HepG2 (cell line): ENCODE data around the gene PDGFD. TPM values are rescaled to one million over a fixed set of nuclear protein-coding genes. Genes with fewer than 3 reads are reported as not detected.

Source experiments
- ATF7 ChIP-seq, 2 experiments: fragments of 450-650 bp in 1 of 2; sonication (generic) in 1 of 2; formaldehyde crosslinking in 1 of 2; IDR thresholded peaks; 2 replicates each; pipeline versions ENCODE4 v1.4.0 to v1.6.1; 2016 to 2020; ENCODE audit warnings: antibody characterized with exemption in 1 of 2, mild to moderate bottlenecking in 1 of 2, missing genetic modification reagents in 1 of 2
- GATAD2A ChIP-seq: IDR thresholded peaks from 2 replicates; pipeline ENCODE4 v1.6.1; 2016
- GZF1 ChIP-seq: sonication (generic); formaldehyde crosslinking; IDR thresholded peaks from 2 replicates; pipeline ENCODE4 v1.5.1; 2020; ENCODE audit warnings: mild to moderate bottlenecking, missing genetic modification reagents
- HNF4A ChIP-seq: sonication (generic); formaldehyde crosslinking; IDR thresholded peaks from 2 replicates; pipeline ENCODE4 v1.4.0; 2020; ENCODE audit warnings: missing genetic modification reagents
- HNRNPL ChIP-seq: fragments of 200-400 bp; formaldehyde crosslinking; IDR thresholded peaks from 2 replicates; pipeline ENCODE4 v1.6.1; 2017; ENCODE audit warnings: mild to moderate bottlenecking, low read depth, low read length
- KLF12 ChIP-seq: sonication (generic); formaldehyde crosslinking; IDR thresholded peaks from 2 replicates; pipeline ENCODE4 v1.4.0; 2020; ENCODE audit warnings: missing genetic modification reagents, borderline replicate concordance
- MEIS2 ChIP-seq: sonication (generic); formaldehyde crosslinking; IDR thresholded peaks from 2 replicates; pipeline ENCODE4 v1.9.0; 2021; ENCODE audit warnings: mild to moderate bottlenecking, missing genetic modification reagents
- RCOR2 ChIP-seq: IDR thresholded peaks from 2 replicates; pipeline ENCODE4 v1.6.1; 2016; ENCODE audit warnings: missing biosample characterization, missing genetic modification reagents
- SAFB2 ChIP-seq: sonication (generic); formaldehyde crosslinking; IDR thresholded peaks from 2 replicates; pipeline ENCODE4 v1.5.1; 2020; ENCODE audit warnings: missing genetic modification reagents, low read depth, mild to moderate bottlenecking, borderline replicate concordance
- SMARCC2 ChIP-seq: fragments of 450-650 bp; IDR thresholded peaks from 2 replicates; pipeline ENCODE4 v1.6.1; 2017; ENCODE audit warnings: antibody characterized with exemption, mild to moderate bottlenecking
- TRAFD1 ChIP-seq: sonication (generic); formaldehyde crosslinking; IDR thresholded peaks from 2 replicates; pipeline ENCODE4 v1.5.1; 2020; ENCODE audit warnings: missing genetic modification reagents, mild to moderate bottlenecking, borderline replicate concordance
- XRCC5 ChIP-seq: fragments of 200-400 bp; formaldehyde crosslinking; optimal IDR thresholded peaks from 2 replicates; pipeline ENCODE3; 2017; ENCODE audit warnings: mild to moderate bottlenecking, low read length
- ZNF354B ChIP-seq: sonication (generic); formaldehyde crosslinking; IDR thresholded peaks from 2 replicates; pipeline ENCODE4 v1.8.0; 2022; ENCODE audit warnings: mild to moderate bottlenecking, missing genetic modification reagents
- ZNF468 ChIP-seq: sonication (generic); formaldehyde crosslinking; IDR thresholded peaks from 2 replicates; pipeline ENCODE4 v1.8.0; 2022; ENCODE audit warnings: mild to moderate bottlenecking, moderate library complexity, missing genetic modification reagents
- ZNF512B ChIP-seq: sonication (generic); formaldehyde crosslinking; IDR thresholded peaks from 2 replicates; pipeline ENCODE4 v1.5.1; 2020; ENCODE audit warnings: missing genetic modification reagents, mild to moderate bottlenecking, borderline replicate concordance
- ZNF543 ChIP-seq: sonication (generic); formaldehyde crosslinking; IDR thresholded peaks from 2 replicates; pipeline ENCODE4 v1.4.0; 2020; ENCODE audit warnings: mild to moderate bottlenecking, missing genetic modification reagents
- ZNF550 ChIP-seq: sonication (generic); formaldehyde crosslinking; IDR thresholded peaks from 2 replicates; pipeline ENCODE4 v1.4.0; 2020; ENCODE audit warnings: mild to moderate bottlenecking, missing genetic modification reagents, borderline replicate concordance
- ZNF646 ChIP-seq: sonication (generic); formaldehyde crosslinking; IDR thresholded peaks from 2 replicates; pipeline ENCODE4 v1.9.0; 2021; ENCODE audit warnings: mild to moderate bottlenecking, missing genetic modification reagents
- ZNF674 ChIP-seq: sonication (generic); formaldehyde crosslinking; IDR thresholded peaks from 2 replicates; pipeline ENCODE4 v1.5.0; 2020; ENCODE audit warnings: low read depth, mild to moderate bottlenecking, missing genetic modification reagents
- ZNF7 ChIP-seq: IDR thresholded peaks from 2 replicates; pipeline ENCODE4 v1.6.1; 2016; ENCODE audit warnings: missing biosample characterization, missing genetic modification reagents
- polyA plus RNA-seq, 8 experiments: library from polyadenylated mRNA; depleted of rRNA in 3 of 8; stranded (reverse) in 7 of 8; unstranded in 1 of 8; fragments of >200 nt; fragmentation: Illumina TruSeq in 4 of 8; extraction: Trizol in 4 of 8; gene quantifications; 2 replicates each; pipeline versions ENCODE4 v1.2.1 to v1.2.3, GENCODE V29; 2011 to 2016; ENCODE audit warnings: low read depth in 4 of 8, missing spikeins in 1 of 8, mixed read lengths in 1 of 8; ENCODE audit not compliant: insufficient read depth in 1 of 8
- total RNA-seq, 5 experiments: library from RNA; depleted of rRNA; stranded (reverse); fragments of >200 nt; fragmentation: Illumina TruSeq; extraction: Trizol; gene quantifications; 2 replicates each; pipeline ENCODE4 v1.2.3, GENCODE V29; 2016; ENCODE audit warnings: low read depth in 1 of 5

PDGFD gene
- total and polyA plus RNA-seq, 2 of the 13 experiments (the other 11 are each of a cell fraction or from before 2014, with no cell fraction given) = 0.09 to 0.29 TPM

DNA sequence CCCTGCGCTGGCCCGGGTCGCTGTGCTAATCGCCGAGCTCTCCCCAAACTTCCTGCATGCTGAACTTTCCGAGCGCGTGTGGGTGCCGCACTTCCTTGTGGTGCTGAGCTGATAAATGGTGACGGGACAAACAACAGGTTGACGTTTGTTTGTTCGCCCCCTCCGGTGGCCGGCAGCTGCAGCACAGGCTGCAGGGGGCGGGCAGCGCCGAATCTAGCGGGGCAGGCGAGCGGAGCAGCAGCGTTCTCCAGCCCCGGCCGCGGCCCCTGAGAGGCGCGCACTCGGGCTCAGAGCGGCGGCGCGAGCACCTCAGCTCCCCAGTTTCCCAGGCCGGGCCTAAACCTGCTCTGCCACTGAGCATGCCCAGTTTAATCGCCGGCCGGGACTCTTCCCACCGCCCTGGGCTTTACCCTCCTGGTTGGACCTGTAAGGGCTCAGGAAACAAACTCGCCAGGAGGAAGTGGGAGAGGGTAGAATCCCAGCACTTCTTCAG lies at the start of gene PDGFD (continued):
- no peak for TF ChIP-seq HNRNPL
- no peak for TF ChIP-seq ZNF512B (CRISPR knock-in tag)
- no peak for TF ChIP-seq ATF7 (IDR thresholded peaks at IDR 0.05)
- no peak for TF ChIP-seq ATF7 (CRISPR knock-in tag; IDR thresholded peaks at IDR 0.05)
- no peak for TF ChIP-seq KLF12 (CRISPR knock-in tag)
- no peak for TF ChIP-seq ZNF354B
- TF ChIP-seq XRCC5 = peak; percentile 45
- TF ChIP-seq RCOR2 = no peak
- TF ChIP-seq HNF4A (CRISPR knock-in tag) = no peak
- TF ChIP-seq MEIS2 (CRISPR knock-in tag) = no peak
- no peak for TF ChIP-seq ZNF468 (CRISPR knock-in tag)
- no peak for TF ChIP-seq ZNF646 (CRISPR knock-in tag)
- TF ChIP-seq GZF1 = no peak
- no peak for TF ChIP-seq ZNF674 (CRISPR knock-in tag)
- no peak for TF ChIP-seq SAFB2
- TF ChIP-seq ZNF7 (CRISPR knock-in tag) = no peak; the same call in 1 of the 2 replicates
- TF ChIP-seq GATAD2A (CRISPR knock-in tag) = no peak
- no peak for TF ChIP-seq ZNF550 (CRISPR knock-in tag)
- no peak for TF ChIP-seq ZNF543 (CRISPR knock-in tag)
- no peak for TF ChIP-seq SMARCC2
- TF ChIP-seq TRAFD1 (CRISPR knock-in tag) = no peak
